GM18526 (cell line): ENCODE results near the gene ESR2.

Experiments used
- POLR2A ChIP-seq: IDR thresholded peaks from 3 replicates; pipeline ENCODE4 v1.6.1; 2011; ENCODE audit not compliant: insufficient read length; ENCODE audit errors: extremely low read depth

The ESR2 gene

GRCh38 chr14:64112867-64113678, 181.1 kb downstream of the ESR2 start:
- no peak for TF ChIP-seq POLR2A

GRCh38 chr14:64110802-64111201, 183.4 kb downstream of the ESR2 start:
- no peak for TF ChIP-seq POLR2A

GRCh38 chr14:64109819-64110554, 184.2 kb downstream of the ESR2 start:
- TF ChIP-seq POLR2A, result no peak

DNA sequence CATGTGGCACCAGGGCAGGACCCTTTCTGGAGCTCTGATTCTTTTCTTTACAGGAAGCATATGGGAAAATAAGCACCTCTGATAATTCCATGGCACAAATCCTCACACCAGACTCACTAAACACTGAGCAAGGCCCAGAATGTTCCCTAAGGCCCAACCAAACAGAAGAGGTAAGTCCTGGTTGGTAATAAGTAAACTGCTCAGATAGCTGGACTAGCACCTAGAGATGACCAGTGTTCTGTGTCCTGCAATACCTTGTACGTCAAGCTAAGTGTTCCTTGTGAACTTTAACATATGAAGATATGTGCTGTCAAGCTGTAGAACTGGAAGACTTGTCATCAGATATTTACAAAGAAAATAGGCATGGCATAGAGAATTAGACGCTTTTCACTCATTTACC, 186.7 kb downstream of the ESR2 start:
- no peak for TF ChIP-seq POLR2A

GRCh38 chr14:64098120-64098519, 196.1 kb downstream of the ESR2 start:
- TF ChIP-seq POLR2A, result no peak

DNA sequence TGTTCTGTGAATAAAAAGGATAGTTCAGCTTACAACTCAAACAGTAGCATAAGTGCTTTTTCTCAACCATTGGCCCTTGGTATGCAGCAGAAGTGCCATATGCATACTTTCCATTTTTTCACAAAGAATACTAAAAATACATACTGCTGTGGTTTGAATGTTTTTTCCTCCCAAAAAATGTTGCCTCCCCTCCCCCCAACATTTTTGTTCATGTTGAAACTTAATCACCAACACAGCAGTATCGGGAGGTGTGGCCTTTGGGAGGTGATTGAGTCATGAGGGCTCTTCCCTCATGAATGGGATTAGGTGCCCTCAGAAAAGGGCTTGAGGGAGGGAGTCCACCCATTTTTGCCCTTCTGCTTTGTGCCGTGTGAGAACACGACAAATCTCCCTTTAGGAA, 198.6 kb downstream of the ESR2 start:
- TF ChIP-seq POLR2A, result no peak

DNA sequence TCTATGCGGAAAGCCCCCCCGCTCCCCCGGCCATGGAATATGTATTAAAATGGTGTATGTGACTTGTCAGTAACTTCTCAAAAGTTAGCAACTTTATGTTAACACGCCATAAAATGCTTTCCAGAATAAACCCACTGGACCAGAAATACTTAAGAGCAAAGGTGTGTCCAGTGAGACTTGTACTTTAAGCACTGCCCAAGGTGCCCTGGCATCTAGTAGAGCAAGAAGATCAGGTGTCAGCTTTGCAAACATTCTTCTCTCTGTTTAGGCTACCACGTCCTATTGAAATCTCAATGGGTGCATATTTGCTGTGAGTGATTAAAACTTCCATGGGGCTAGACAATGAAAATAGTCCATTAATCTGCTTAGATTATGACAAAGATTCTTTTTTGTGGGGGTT, 201.2 kb downstream of the ESR2 start:
- no peak for TF ChIP-seq POLR2A

GRCh38 chr14:64092338-64092737, 201.8 kb downstream of the ESR2 start:
- no peak for TF ChIP-seq POLR2A

DNA sequence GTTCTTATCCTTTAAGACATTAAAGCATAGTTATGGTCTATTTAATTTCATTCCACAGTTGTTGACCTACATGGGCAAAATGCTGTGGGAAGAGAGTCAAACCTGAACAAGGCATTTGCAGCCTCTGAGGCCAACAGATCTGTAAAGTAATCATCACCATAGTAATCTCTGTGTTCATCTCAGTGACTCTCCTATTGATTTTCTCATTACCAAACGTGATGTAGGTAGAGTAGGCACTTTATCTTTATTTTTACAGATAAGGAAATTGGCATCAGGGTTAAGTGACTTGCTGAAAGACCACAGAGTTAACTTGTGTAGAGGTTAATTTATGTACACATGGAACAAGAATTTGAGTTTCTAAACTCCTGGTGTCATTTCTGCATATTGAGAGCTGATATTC, 203.0 kb downstream of the ESR2 start:
- TF ChIP-seq POLR2A, result no peak

- no peak for TF ChIP-seq POLR2A
These were observed 204.3 kb downstream of the ESR2 start for GRCh38 chr14:64089920-64090319.

GRCh38 chr14:64088647-64088964, 205.6 kb downstream of the ESR2 start:
- no peak for TF ChIP-seq POLR2A

DNA sequence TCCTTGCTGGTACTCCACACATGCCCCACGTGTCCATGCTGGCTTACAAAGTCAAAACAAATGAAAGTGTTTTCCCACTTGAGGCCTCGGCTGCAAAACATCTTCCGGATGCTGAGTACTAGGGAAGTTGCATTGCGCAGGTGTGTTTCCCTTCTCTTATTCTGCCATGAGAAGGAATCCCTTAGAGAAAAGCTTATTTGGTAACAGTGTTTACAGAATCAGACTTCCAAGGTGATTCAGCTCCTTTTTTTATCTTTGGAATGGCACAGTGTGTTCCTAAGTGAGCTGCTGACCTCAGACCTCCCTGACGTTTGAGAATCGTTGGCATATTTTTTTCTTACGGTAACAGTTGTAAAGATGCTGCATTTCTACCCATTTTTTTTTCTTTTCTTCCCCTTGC, 211.3 kb downstream of the ESR2 start:
- no peak for TF ChIP-seq POLR2A

DNA sequence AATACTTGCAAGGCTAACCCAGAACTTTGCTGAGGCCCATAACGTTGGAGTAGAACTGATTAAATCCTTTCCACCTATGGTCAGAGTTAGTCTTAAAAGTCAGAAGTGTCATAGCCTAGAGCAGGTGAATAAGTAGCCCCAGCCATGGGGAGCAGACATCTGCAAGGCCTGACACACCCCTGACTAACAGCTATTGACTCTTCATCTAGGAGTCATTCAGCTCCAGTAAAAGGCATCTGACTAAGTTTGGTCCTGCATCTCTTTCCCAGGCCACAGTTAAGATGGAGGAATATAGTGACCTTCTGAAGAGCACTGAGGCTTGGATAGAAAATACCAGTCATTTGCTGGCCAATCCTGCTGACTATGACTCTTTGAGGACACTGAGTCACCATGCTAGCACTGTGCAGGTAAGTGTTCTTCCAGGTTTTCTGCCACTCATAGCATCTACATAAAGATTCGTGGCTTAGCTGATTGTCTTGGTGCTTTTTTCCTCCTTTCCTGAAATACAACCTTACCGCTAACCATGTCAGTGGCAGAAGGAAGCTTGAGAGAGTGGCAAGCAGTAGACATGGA, 212.9 kb downstream of the ESR2 start:
- TF ChIP-seq POLR2A, result no peak

- no peak for TF ChIP-seq POLR2A
These were observed 213.7 kb downstream of the ESR2 start for GRCh38 chr14:64080452-64080851.

DNA sequence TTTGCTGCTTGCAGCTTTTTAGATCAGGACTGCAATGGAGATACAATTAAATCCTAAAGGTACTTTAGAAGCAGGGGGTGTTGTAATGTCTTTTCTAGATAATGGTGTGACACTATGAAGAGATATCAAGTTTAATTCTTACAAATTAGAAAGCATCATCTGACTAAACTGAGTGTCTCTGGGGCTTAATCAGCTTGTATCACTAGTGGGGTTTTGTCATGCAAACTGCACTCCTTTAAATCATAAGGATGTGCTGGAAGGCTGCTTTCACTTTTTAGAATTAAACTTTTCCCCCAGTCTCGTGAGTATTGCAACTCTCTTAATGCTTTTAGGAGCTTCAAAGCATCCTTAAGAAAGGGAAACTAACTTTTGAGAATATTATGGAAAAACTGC, 218.6 kb downstream of the ESR2 start:
- no peak for TF ChIP-seq POLR2A

GRCh38 chr14:64074961-64075612, 219.1 kb downstream of the ESR2 start:
- no peak for TF ChIP-seq POLR2A
